MG63 (cell line): ENCODE measurements around the gene XYLB. TPM values are rescaled to one million over a fixed set of nuclear protein-coding genes. Genes with fewer than 3 reads are reported as not detected.
A peak's percentile ranks its signal among the peaks of the same experiment; 100 is the strongest.

Experiments
- DNase-seq: peaks from one replicate; pipeline ENCODE4 v3.0.0-alpha.2; 2020
- H3K27me3 ChIP-seq: fragments of 250-450 bp; sonication (Bioruptor Pico); 2 replicates; pipeline ENCODE4 v1.5.1; 2020; ENCODE audit warnings: mild to moderate bottlenecking, moderate library complexity
- H3K36me3 ChIP-seq: fragments of 250-450 bp; sonication (Bioruptor Pico); 2 replicates; pipeline ENCODE4 v1.5.1; 2020; ENCODE audit warnings: mild to moderate bottlenecking, moderate library complexity
- H3K4me3 ChIP-seq: fragments of 250-450 bp; sonication (Bioruptor Pico); 2 replicates; pipeline ENCODE4 v1.5.1; 2020; ENCODE audit warnings: mild to moderate bottlenecking, moderate library complexity
- H3K9me3 ChIP-seq: fragments of 250-450 bp; sonication (Bioruptor Pico); 2 replicates; pipeline ENCODE4 v1.5.1; 2020; ENCODE audit warnings: mild to moderate bottlenecking, moderate library complexity
- total RNA-seq: library from RNA; depleted of rRNA; stranded (reverse); fragments of >200 nt; shearing (Covaris generic); gene quantifications from 2 replicates; pipeline ENCODE4 v1.2.3, GENCODE V29; 2014; ENCODE audit warnings: low replicate concordance; rRNA removed

The XYLB gene
- total RNA-seq, 1 experiment from 2014 or later = 2.8 TPM

GRCh38 chr3:38454178-38454883 is 107.7 kb downstream of the XYLB start:
- Histone ChIP-seq H3K27me3 (no peaks in the 10 kb centered on the region), H3K4me3 (peak overlapping the region; percentile 47), H3K9me3 (no peaks in the 10 kb centered on the region), H3K36me3 (no peaks in the 10 kb centered on the region)
- peak; percentile 14 for DNase-seq

GRCh38 chr3:38454884-38455638 is 108.5 kb downstream of the XYLB start:
- H3K9me3 ChIP-seq = no peaks in the 10 kb centered on the region
- peak; percentile 31 for DNase-seq
- H3K27me3 ChIP-seq = no peaks in the 10 kb centered on the region
- peak overlapping the region; percentile 47 for H3K4me3 ChIP-seq
- H3K36me3 ChIP-seq = no peaks in the 10 kb centered on the region

DNA sequence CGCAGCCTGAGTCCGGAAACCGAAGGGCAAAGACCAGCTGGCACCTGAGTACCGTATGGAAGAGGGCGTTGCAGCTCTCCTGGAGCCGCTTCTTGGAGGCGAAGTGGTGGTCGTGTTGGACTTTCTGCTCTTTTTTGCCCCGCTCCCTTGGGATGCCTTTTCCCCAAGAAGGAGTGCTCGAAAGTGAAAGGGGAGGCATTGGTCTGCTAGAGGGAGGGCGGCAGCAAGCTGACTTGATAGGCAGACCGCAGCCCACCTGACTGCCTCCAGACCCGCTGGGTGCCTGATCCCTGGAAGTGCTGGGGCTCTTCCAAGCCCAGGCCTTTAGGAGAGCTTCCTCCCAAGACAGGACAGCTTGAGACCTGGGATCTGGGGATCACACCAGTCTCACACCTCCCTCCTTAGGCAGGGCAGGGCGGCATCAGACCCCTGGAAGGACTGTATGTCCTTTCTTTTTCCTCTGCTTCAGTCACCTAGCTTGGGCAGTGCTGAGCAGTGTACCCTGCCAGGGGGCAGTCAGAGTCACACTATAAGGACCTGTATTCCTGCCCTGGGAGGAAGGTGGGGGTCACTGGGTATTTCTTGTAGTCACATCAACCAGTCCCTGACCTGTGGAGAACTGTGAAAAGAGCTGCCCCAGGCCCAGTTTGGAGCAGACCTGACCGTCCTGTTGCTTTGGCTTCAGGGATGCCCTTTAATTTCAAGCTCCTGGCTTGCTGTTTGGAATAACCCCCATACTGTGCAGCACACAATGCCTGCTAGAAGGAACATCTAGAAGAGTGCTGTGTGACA is 109.2 kb downstream of the XYLB start:
- no peak for DNase-seq
- Histone ChIP-seq H3K4me3 (peak overlapping the region; percentile 47), H3K36me3 (no peaks in the 10 kb centered on the region), H3K27me3 (no peaks in the 10 kb centered on the region), H3K9me3 (no peaks in the 10 kb centered on the region)

- H3K4me3 ChIP-seq = no peak overlapping the region
- no peak for DNase-seq
- H3K27me3 ChIP-seq = no peaks in the 10 kb centered on the region
- no peaks in the 10 kb centered on the region for H3K9me3 ChIP-seq
- H3K36me3 ChIP-seq = no peaks in the 10 kb centered on the region
Observed at GRCh38 chr3:38457111-38458003, 110.8 kb downstream of the XYLB start.

- H3K4me3 ChIP-seq = peak overlapping the region; percentile 51
- DNase-seq = peak; percentile 83
- no peaks in the 10 kb centered on the region for H3K27me3 ChIP-seq
- H3K36me3 ChIP-seq = no peaks in the 10 kb centered on the region
- H3K9me3 ChIP-seq = no peaks in the 10 kb centered on the region
Observed at GRCh38 chr3:38458796-38459498, 112.4 kb downstream of the XYLB start.

DNA sequence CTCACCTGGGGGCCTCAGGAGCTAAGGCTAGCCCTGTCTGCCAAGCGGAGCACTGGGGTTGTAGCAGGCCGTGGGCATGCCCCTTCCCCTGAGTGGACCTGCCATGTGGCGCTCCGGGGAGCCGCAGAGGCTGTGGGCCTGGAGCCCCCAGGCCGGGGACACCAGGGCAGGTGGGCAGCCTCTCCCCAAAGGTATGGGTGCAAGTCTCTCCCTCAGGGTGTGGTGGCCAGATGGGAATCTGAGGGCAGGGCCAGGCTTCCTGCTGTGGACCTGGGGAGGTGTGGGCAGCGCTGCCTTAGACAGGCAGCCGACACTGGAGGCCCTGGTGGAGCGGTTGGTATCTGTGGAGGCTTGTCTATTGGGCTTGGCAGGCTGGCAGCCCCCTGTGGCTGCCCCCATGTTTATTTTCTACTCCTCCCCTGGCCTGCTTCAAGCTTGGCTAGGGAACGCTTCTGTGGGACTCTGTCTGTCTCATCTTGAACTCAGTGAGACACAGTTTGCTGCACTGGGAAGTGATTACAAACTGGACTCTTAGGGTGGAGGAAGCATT is 113.0 kb downstream of the XYLB start:
- DNase-seq = peak; percentile 52

DNA sequence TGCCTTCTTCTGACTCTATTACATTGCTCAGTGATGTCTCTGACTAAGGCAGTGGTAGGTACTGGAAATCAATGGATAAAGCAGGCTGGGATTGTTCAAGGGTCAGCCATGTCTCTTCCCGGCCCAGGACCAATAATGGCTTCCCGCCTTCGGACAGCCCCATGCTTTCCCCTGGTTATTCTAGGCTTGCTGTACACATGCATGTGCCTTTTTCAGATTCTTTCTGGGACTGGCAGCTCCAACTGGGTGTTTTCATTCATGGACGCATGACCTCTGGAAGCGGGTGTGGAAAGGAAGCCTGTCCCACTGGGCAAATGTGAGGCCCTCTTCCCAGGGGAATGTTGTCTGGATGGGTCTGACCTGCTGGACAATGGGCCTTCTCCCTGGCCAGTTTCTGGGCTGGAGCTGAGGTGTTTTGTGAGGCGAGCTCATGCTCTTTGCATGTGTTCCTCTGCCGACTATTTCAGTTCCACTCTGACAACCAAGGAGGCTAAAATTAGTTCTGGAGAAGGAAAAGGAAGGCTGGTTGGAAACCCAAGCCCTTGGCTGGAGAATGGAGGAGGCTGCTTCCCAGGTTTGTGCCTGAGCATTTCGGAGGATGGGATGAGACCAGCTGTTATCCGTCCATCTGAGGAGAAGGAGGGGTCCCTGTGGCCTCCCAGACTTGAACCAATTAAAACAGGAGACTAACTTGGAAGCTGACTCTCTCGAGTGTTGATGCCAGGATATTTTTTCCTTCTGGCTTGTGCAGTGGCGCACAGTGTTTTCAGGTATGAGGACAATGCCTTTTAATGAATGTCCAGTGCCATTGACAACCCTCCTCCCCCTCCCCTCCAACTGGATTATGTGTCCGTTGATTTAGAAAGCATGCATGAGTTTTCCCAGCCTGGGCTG is 114.0 kb downstream of the XYLB start:
- no peak for DNase-seq
- Histone ChIP-seq H3K36me3 (no peaks in the 10 kb centered on the region), H3K9me3 (peaks cover 2% of the 10 kb centered on the region), H3K4me3 (no peak overlapping the region), H3K27me3 (no peaks in the 10 kb centered on the region)

More for the DNA sequence above, 113.0 kb downstream of the XYLB start:
- Histone ChIP-seq H3K36me3 (no peaks in the 10 kb centered on the region), H3K9me3 (peaks cover 2% of the 10 kb centered on the region; the same call in 1 of the 2 replicates), H3K4me3 (peak overlapping the region; percentile 51), H3K27me3 (no peaks in the 10 kb centered on the region)

Other genes starting within 250 kb of the XYLB start
- 9.7 and 31.8 TPM in 2 replicates for gene ACAA1, start 209.7 kb upstream of the XYLB start, total RNA-seq
- gene MYD88, start 208.1 kb upstream of the XYLB start, total RNA-seq = 4.1 TPM in 1 of 2 replicates, not detected in the other
- 13.2 and 20.3 TPM in 2 replicates for gene OXSR1, start 181.2 kb upstream of the XYLB start, total RNA-seq
- not detected in 2 replicates for gene SLC22A13, start 81.0 kb upstream of the XYLB start, total RNA-seq
- gene SLC22A14, start 64.5 kb upstream of the XYLB start, total RNA-seq = 0.69 TPM in 1 of 2 replicates, not detected in the other
- gene ACVR2B, start 107.1 kb downstream of the XYLB start, total RNA-seq = 1.1 and 1.2 TPM in 2 replicates
- 4.7 and 5.0 TPM in 2 replicates for gene EXOG, start 149.6 kb downstream of the XYLB start, total RNA-seq